Uterus (tissue), 2 donors: ENCODE measurements around the gene ARID1B.

Experiments used
- POLR2A ChIP-seq, 2 donors: fragments of 450-650 bp; IDR thresholded peaks; one replicate each; pipeline ENCODE4 v1.6.1; 2016; ENCODE audit warnings: antibody characterized with exemption in 2 of 2, mild to moderate bottlenecking in 1 of 2, moderate library complexity in 1 of 2
- TF ChIP-seq, protein P1 (sequence below), 4 experiments: fragments of 200-600 bp in 2 of 4; fragments of 450-650 bp in 2 of 4; sonication (generic) in 2 of 4; IDR thresholded peaks; one replicate each; pipeline ENCODE4 v1.5.1; 2016 to 2019; ENCODE audit warnings: antibody characterized with exemption in 4 of 4, mild to moderate bottlenecking in 2 of 4, moderate library complexity in 1 of 4

DNA sequence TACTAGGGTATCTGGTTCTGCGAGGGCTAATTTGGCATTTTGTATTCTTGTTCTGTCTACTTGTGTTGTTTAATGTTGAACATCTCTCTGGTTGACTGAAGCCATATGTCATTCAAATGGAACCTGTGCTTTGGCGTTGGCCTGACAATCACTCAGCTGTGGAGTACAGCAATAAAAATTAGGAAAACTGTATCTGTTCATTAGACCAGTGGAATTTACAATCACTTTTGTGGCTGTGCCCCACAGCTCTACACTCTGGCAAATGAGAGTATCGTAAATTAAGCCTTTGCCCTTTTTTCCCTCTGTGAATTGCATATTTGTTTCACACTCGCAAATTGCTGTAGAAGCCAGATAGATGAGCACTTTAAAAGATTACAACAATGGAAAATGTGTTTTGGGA is 102.0 kb downstream of the ARID1B start:
- TF ChIP-seq, protein P1, sequence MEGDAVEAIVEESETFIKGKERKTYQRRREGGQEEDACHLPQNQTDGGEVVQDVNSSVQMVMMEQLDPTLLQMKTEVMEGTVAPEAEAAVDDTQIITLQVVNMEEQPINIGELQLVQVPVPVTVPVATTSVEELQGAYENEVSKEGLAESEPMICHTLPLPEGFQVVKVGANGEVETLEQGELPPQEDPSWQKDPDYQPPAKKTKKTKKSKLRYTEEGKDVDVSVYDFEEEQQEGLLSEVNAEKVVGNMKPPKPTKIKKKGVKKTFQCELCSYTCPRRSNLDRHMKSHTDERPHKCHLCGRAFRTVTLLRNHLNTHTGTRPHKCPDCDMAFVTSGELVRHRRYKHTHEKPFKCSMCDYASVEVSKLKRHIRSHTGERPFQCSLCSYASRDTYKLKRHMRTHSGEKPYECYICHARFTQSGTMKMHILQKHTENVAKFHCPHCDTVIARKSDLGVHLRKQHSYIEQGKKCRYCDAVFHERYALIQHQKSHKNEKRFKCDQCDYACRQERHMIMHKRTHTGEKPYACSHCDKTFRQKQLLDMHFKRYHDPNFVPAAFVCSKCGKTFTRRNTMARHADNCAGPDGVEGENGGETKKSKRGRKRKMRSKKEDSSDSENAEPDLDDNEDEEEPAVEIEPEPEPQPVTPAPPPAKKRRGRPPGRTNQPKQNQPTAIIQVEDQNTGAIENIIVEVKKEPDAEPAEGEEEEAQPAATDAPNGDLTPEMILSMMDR (IDR thresholded peaks at IDR 0.05): no peak
- TF ChIP-seq POLR2A (IDR thresholded peaks at IDR 0.05): no peak
